K562 (cell line): Measurements from ENCODE around the gene VPS37B. TPM values are rescaled to one million over a fixed set of nuclear protein-coding genes. Genes with fewer than 3 reads are reported as not detected.
A peak's percentile ranks its signal among the peaks of the same experiment; 100 is the strongest.

ENCODE experiments used
- ASH1L ChIP-seq: fragments of 450-650 bp; IDR thresholded peaks from 2 replicates; pipeline ENCODE4 v1.6.1; 2018; ENCODE audit warnings: borderline replicate concordance, mild to moderate bottlenecking, low read depth; ENCODE audit not compliant: partially characterized antibody
- ATF1 ChIP-seq, 2 experiments: fragments of 450-650 bp in 1 of 2; IDR thresholded peaks; 2 replicates each; pipeline ENCODE4 v1.6.1; 2016; ENCODE audit warnings: missing compliant biosample characterization in 1 of 2, missing genetic modification characterization in 1 of 2
- BDP1 ChIP-seq: IDR thresholded peaks from 3 replicates; pipeline ENCODE4 v1.6.1; 2011; ENCODE audit not compliant: insufficient read length, insufficient read depth
- CAMTA2 ChIP-seq: fragments of 250-450 bp; sonication (Bioruptor Pico); conservative IDR thresholded peaks from 2 replicates; pipeline ENCODE4 v1.5.1; 2022
- DPF2 ChIP-seq: fragments of 450-650 bp; IDR thresholded peaks from 2 replicates; pipeline ENCODE4 v1.6.1; 2016
- ELK1 ChIP-seq: sonication (generic); formaldehyde crosslinking; IDR thresholded peaks from 2 replicates; pipeline ENCODE4 v1.8.1; 2022; ENCODE audit warnings: missing genetic modification reagents
- GTF2E2 ChIP-seq: fragments of 200-800 bp; sonication (Bioruptor generic); IDR thresholded peaks from 2 replicates; pipeline ENCODE4 v1.6.1; 2016; ENCODE audit warnings: missing genetic modification characterization, missing compliant biosample characterization
- HSF4 ChIP-seq: fragments of 250-450 bp; sonication (Bioruptor Pico); IDR thresholded peaks from 2 replicates; pipeline ENCODE4 v2.1.2; 2022; ENCODE audit warnings: mild to moderate bottlenecking, moderate library complexity, borderline replicate concordance
- MCM5 ChIP-seq: fragments of 450-650 bp; IDR thresholded peaks from 2 replicates; pipeline ENCODE4 v1.6.1; 2016; ENCODE audit warnings: low read depth
- MCM7 ChIP-seq, 2 experiments: fragments of 450-650 bp; IDR thresholded peaks; 2 replicates each; pipeline ENCODE4 v1.6.1; 2016 to 2018
- PURB ChIP-seq: sonication (generic); formaldehyde crosslinking; IDR thresholded peaks from 2 replicates; pipeline ENCODE4 v1.9.0; 2021; ENCODE audit warnings: low read depth, mild to moderate bottlenecking, missing genetic modification reagents
- SAP30 ChIP-seq: fragments of 200-600 bp; sonication (generic); IDR thresholded peaks from 2 replicates; pipeline ENCODE4 v1.6.1; 2012; ENCODE audit warnings: borderline replicate concordance, low read depth, mild to moderate bottlenecking, moderate library complexity, low read length, control low read depth, inconsistent platforms; ENCODE audit not compliant: insufficient read depth, poor library complexity, severe bottlenecking
- SIRT6 ChIP-seq: IDR thresholded peaks from one replicate; pipeline ENCODE4 v1.6.1; 2012; ENCODE audit warnings: low read depth, mild to moderate bottlenecking, control low read depth, inconsistent platforms, low read length, moderate library complexity
- SIX5 ChIP-seq, 2 experiments: IDR thresholded peaks; 2 replicates each; pipeline ENCODE4 v1.6.1; 2011; ENCODE audit warnings: low read length in 2 of 2, borderline replicate concordance in 1 of 2, low read depth in 1 of 2, mild to moderate bottlenecking in 1 of 2, moderate library complexity in 1 of 2; ENCODE audit not compliant: insufficient read depth in 1 of 2
- SMARCA4 ChIP-seq: fragments of 450-650 bp; IDR thresholded peaks from 2 replicates; pipeline ENCODE4 v1.6.1; 2016
- SREBF2 ChIP-seq: sonication (generic); formaldehyde crosslinking; IDR thresholded peaks from 2 replicates; pipeline ENCODE4 v1.4.0; 2020; ENCODE audit warnings: mild to moderate bottlenecking, missing genetic modification reagents
- UBTF ChIP-seq, 2 experiments: IDR thresholded peaks; 2 replicates each; pipeline ENCODE4 v1.6.1; 2012; ENCODE audit warnings: improper control_type of control experiment in 2 of 2, low read depth in 2 of 2, low read length in 2 of 2, borderline replicate concordance in 1 of 2
- ZBTB12 ChIP-seq: fragments of 250-450 bp; sonication (Bioruptor Pico); IDR thresholded peaks from 2 replicates; pipeline ENCODE4 v1.4.0; 2020
- ZBTB49 ChIP-seq: sonication (generic); formaldehyde crosslinking; IDR thresholded peaks from 2 replicates; pipeline ENCODE4 v1.8.0; 2022; ENCODE audit warnings: missing genetic modification reagents, mild to moderate bottlenecking, borderline replicate concordance
- ZFP36 ChIP-seq: fragments of 150-350 bp; IDR thresholded peaks from 2 replicates; pipeline ENCODE4 v1.6.1; 2018; ENCODE audit warnings: low read length, low read depth; ENCODE audit not compliant: partially characterized antibody
- ZNF695 ChIP-seq: fragments of 450-650 bp; formaldehyde crosslinking; IDR thresholded peaks from 2 replicates; pipeline ENCODE4 v1.4.0; 2020; ENCODE audit warnings: mild to moderate bottlenecking, moderate library complexity
- polyA plus RNA-seq, 8 experiments: library from polyadenylated mRNA; depleted of rRNA in 4 of 8; stranded (reverse) in 5 of 8; unstranded in 3 of 8; fragments of >200 nt; fragmentation: Nextera tagmentation in 2 of 8; fragmentation: Illumina TruSeq in 1 of 8; extraction: Ambion mirVana in 2 of 8; extraction: Trizol in 1 of 8; gene quantifications; 2 replicates each; pipeline versions ENCODE4 v1.2.1 to v1.2.3, GENCODE V29; 2011 to 2014; ENCODE audit warnings: inconsistent platforms in 1 of 8, missing spikeins in 1 of 8
- total RNA-seq, 7 experiments: library from RNA; depleted of rRNA in 6 of 7; stranded (reverse); fragments of >200 nt in 6 of 7; fragmentation: Illumina TruSeq in 2 of 7; extraction: Trizol in 2 of 7; gene quantifications; 2 replicates each; pipeline versions ENCODE4 v1.2.1 to v1.2.3, GENCODE V29; 2011 to 2021; ENCODE audit warnings: low replicate concordance in 1 of 7

The VPS37B gene
- total and polyA plus RNA-seq, 9 of the 15 experiments (the other 6 are each of a cell fraction or from before 2014, with no cell fraction given): 0.28 to 37.4 (median 17.9) TPM

DNA sequence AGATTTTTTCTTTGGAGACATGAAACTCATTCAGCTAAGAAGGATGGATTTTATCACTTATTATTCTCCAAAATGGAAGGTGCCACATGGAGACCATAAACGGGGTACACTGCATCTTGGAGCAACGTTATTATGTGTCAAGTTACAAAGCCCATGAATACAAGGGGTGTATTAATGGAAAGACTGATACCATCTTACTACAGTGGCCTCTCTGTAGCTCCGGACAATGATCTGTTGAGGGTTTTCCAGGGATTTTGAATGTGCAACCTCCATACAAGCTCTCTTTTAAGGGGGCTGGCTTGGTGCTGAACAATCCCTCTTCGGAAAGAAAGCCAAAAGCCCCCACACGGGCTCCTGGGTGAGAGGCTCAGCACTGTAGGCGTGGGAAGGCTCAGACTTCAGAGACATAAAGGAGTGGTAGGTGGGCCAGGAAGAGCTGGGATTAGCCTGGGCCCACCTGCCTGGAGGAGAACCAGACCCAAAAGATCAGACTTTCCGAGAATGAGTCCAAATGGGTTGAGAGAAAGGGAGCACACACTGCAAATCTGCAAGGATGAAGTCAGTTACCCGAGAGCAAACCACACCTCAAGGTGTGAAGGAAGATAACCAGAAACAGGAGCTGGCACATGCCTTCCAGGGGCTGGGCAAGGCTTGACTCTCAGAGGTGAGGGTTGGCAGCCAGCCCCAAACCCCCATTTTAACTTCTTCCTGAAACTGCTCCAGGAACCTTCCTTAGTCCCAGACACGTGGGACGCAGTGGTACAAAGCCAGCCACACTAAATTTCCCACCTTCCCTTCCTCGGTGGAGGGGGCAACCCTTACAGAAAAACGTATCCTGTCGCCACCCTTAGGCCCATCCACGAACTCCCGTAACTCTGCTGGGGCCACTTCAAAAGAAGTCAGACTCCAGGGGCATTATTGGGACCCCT, 1.5 kb downstream of the VPS37B start (continued):
- no peak for TF ChIP-seq SREBF2
- TF ChIP-seq BDP1: no peak
- no peak for TF ChIP-seq ELK1 (CRISPR knock-in tag)
- no peak for TF ChIP-seq SIRT6
- TF ChIP-seq ZBTB49 (CRISPR knock-in tag): no peak
- no peak for TF ChIP-seq ATF1 (CRISPR knock-in tag; IDR thresholded peaks at IDR 0.05)
- TF ChIP-seq ATF1 (tag; IDR thresholded peaks at IDR 0.05): 0 out of 2 replicates have a peak, but pooled peaks have one; percentile 21
- TF ChIP-seq ASH1L: no peak
- TF ChIP-seq MCM5: no peak
- no peak for TF ChIP-seq GTF2E2 (tag)
- TF ChIP-seq SAP30: no peak
- TF ChIP-seq UBTF (IDR thresholded peaks at IDR 0.05; ENCODE audit: borderline replicate concordance in 1 of 2, low read depth in 2 of 2, low read length in 2 of 2): no peak
- no peak for TF ChIP-seq PURB
- TF ChIP-seq ZFP36: no peak
- peak; percentile 45 for TF ChIP-seq SMARCA4
- no peak for TF ChIP-seq CAMTA2 (CRISPR knock-in tag)
- TF ChIP-seq MCM7 (IDR thresholded peaks at IDR 0.05): no peak
- no peak for TF ChIP-seq HSF4 (CRISPR knock-in tag)
- TF ChIP-seq ZNF695 (CRISPR knock-in tag): no peak
- TF ChIP-seq DPF2: peak; percentile 68
- no peak for TF ChIP-seq SIX5 (IDR thresholded peaks at IDR 0.05; ENCODE audit: borderline replicate concordance in 1 of 2, insufficient read depth in 1 of 2, low read depth in 1 of 2, low read length in 2 of 2)
- no peak for TF ChIP-seq ZBTB12 (CRISPR knock-in tag)
